ENCODE data around the gene LAG3.
"Not testable (repeated sequence)": the region's sequence is repeated elsewhere in the genome, so short reads cannot be mapped to it uniquely, and the experiment has no call there.

The LAG3 gene

DNA sequence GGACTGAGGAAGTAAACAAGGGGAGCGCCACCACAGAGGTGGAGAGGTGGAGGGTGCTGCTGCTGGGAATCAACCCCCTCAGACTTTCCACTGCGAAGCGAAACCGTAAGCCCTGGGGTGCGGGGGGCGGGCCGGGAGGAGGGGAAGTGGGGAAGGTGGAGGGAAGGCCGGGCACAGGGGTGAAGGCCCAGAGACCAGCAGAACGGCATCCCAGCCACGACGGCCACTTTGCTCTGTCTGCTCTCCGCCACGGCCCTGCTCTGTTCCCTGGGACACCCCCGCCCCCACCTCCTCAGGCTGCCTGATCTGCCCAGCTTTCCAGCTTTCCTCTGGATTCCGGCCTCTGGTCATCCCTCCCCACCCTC is at the start of gene LAG3:
Gene LAG3, plus strand, starts transcription at position 190 of the 365 bp plus-strand sequence. CDS start 333 bp downstream, outside the sequence.
- DNase-seq (ENCODE audit: low spot score), result no peak

GRCh38 chr12:6722863-6723262 is 49.5 kb upstream of the LAG3 start:
- DNase-seq (ENCODE audit: low spot score), result no peak

DNA sequence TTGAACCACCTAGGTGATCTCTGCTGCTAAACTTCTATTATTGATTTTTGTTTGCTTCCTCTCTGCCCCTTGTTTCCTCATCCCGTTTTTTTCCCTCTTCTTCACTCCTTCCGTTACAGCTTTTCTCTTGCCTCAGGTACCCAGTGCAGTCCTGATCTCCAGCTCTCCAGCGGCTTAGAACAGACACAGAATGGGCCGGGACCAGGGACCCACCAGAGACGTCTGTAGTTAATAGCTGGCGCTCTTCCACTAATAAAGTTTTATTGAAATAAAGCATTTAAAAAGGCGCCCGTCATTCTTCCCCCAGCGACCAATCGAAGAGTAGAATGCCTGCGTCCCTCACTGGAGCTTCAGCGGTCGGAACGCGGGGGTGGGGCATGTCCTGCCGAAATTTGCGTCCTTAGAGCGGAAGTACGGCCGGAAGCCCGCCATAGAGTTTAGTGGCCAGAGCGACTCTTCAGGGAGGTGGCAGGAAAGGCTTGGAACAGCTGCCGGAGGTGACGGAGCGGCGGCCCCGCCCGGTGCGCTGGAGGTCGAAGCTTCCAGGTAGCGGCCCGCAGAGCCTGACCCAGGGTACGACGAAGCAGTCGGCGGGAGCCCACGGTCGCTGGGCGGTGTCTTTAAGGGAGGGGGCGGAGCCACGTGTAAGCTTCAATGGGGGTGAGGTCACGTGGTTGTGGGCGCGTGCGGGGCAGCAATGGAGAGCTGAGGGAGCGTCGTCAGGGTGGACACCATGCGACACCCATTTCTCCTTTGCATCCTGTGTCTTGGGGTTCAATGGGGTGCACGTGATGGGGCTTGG is 48.5 kb upstream of the LAG3 start, which contains the start of gene COPS7A:
Gene COPS7A, plus strand, starts transcription at position 440 of the 802 bp plus-strand sequence. CDS start 611 bp downstream, outside the sequence.
- DNase-seq (ENCODE audit: low spot score), result peak; percentile 100

DNA sequence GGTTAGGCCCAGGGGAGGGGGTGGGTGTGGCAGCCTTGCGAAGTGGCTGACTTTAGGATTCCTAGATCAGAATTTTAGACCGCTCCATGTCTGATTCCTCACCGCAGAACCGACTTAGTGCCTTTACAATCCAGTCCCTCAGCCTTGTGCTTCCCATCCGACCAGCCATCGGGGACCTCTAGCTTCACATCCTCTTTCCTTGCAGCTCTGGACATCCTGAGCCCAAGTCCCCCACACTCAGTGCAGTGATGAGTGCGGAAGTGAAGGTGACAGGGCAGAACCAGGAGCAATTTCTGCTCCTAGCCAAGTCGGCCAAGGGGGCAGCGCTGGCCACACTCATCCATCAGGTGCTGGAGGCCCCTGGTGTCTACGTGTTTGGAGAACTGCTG is 47.9 kb upstream of the LAG3 start:
- DNase-seq (ENCODE audit: low spot score), result peak; percentile 61

- DNase-seq (ENCODE audit: low spot score), result no peak
These were observed 47.0 kb upstream of the LAG3 start for GRCh38 chr12:6725350-6725749.

DNA sequence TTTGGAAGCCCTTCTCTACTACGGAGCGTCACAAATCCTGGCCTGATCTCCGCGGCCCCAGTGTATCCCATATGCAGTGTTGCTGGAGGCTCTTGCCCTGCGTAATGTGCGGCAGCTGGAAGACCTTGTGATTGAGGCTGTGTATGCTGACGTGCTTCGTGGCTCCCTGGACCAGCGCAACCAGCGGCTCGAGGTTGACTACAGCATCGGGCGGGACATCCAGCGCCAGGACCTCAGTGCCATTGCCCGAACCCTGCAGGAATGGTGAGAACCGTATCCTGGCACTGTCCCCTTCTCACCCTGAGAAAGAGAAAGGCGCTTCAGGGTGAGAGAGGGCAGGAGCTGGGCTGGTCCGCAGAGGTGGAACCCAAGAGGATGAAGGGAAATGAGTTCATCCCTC is 43.1 kb upstream of the LAG3 start:
- no peak for DNase-seq (ENCODE audit: low spot score)

GRCh38 chr12:6730169-6730568 is 42.2 kb upstream of the LAG3 start:
- no peak for DNase-seq (ENCODE audit: low spot score)

DNA sequence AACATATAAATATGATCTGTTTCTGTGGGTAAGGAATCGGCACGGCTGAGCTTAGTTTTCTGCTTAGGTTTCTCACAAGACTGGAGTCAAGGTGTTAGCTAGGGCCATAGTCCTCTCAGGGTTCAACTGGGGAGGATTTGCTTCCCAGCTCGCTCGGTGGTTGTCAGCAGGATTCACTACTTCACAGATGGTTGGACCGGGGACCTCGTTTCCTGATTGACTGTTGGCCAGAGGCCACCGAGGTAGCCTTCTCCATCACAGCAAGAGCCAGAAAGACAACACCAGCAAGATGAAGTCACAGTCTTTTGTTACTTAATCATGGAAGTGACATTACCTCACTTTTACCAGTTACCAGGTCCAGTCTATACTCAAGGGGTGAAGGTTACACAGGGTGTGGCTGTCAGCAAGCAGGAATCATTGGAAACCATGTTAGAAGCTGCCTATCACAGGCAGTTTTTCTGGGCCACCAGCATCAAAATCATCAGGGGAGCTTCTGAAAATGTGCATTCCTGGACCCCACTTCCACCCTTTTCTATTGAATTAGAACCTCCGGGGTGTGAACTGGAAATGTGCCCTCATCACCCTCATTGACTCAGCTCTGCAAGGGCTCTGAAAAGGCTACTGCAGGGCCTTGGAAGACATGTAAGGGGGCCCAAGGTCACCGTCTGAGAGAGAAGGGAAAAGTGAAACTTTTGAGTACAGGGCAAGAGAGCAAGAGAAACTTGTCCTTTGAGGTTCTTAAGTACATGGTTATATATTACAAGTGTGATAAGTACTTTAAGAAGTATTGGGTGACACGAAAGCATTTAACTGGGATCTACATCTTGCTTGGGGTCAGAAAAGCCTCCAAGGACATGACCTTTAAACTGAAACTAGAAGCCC is 37.6 kb upstream of the LAG3 start:
- no peak for DNase-seq (ENCODE audit: low spot score)

- peak; percentile 80 for DNase-seq (ENCODE audit: low spot score)
These were observed 36.7 kb upstream of the LAG3 start for GRCh38 chr12:6735448-6736191.

DNA sequence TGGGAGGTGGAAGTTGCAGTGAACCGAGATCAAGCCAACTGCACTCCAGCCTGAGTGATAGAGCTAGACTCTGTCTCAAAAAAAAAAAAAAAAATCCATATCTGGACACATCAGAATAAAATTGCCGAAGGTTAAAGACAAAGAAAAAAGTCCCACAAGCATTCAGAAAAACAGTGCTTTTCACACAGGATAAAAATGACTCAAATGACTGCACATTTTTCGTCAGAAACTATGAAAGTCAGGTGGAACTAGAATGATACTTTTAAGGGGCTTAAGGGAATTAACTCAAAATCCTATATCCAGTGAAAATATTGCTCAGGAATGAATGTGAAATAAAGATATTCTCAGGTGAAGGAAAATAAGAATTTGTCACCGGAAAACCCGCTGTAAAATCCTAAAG is 35.6 kb upstream of the LAG3 start:
- no peak for DNase-seq (ENCODE audit: low spot score)

- DNase-seq (ENCODE audit: low spot score), result not testable (repeated sequence)
These were observed 30.2 kb upstream of the LAG3 start for GRCh38 chr12:6742080-6742479.

DNA sequence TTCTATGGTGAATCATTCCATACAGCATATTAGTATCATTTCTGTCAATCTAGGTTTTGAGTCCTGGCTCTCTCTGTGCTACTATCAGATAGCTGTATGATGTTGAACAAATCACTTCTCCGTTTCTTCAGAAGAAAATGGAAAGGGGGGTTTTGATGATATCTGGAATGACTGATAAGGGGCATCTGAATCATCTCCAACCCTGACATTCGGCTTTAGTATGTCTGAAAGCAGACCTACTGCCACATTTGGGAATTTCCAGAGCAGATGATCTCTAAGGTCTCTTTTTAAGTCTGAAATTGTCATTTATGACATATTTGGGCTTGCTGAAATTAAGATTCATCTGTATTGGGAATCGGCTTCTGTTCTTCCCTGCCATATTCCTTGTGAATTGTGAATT is 29.5 kb upstream of the LAG3 start:
- DNase-seq (ENCODE audit: low spot score), result no peak

GRCh38 chr12:6743300-6743699 is 29.0 kb upstream of the LAG3 start:
- DNase-seq (ENCODE audit: low spot score), result not testable (repeated sequence)

DNA sequence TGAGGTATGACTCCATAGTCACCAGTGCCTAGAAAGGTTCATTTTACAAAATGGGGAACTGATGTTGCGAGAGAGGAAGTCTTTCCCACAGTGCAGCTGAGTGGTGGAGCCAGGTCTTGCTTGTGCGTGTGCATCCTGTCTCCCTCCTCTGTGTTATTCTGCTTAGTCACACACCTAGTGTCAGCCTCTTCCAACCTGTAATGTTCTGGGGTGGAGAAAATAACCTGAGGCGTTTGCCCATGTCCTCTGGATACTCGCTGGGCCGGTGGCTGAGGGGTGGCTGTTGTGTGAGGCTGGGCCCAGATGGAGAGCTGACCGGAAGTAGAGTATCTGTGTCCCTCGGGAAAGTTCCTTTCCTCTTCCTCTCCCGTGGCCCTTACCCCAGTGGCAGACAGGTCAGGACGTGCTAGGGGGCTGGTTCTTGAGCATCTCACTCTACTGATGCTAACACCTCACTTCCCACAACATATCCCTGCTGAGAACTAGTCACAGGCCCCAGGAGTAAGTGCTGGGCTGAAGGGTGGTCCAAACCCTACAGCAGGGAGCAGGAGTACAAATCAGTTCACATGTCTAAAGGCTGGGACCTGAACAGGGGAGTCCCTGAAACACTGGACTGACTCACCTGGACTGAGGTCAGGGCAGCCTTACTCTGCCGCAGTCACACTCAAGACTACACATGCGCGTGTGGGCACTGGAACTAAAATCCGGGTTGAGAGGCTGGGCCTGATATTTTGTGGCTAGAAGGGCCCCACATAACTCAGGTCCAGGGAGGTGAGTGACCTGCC is 26.4 kb upstream of the LAG3 start:
- DNase-seq (ENCODE audit: low spot score), result no peak

DNA sequence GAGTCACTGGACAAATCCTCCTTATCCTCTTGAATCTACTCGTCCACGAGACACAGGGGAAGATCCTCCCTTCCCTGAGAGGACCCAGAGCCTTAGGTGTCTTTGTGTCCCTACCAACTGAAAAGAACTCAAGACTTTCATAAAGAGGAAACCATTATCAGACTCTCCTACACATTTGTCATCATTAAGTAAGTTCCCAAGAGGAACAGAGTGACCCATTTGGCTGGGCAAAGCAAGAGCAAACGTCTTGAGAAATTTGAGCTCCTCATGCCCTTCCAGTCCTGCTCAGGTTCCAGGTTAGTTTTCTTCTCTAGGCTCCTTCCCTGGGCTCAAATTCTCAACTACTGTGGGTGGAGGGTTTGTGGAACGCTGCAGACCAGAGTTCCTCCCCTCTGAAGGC is 25.1 kb upstream of the LAG3 start:
- DNase-seq (ENCODE audit: low spot score), result no peak

DNA sequence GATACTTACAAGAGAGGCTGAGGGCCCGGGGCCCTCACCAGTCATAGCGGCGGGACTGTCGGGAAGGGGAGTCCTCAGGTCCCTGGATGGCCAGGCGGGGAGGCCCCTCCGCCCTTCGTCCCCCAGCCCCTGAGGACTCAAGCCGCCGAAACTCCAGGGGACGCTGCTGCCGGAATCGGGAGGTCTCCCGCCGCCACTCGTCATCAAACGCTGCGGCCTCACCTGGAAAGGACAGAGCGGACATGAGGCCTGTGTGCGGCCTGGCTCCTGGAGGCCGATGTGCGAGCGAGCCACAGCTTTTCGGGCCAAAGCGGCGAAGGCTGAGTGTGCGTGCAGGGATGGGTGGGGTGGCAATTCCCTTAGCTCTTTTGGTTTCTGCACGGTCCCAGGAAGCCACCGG is 23.6 kb upstream of the LAG3 start:
- no peak for DNase-seq (ENCODE audit: low spot score)

DNA sequence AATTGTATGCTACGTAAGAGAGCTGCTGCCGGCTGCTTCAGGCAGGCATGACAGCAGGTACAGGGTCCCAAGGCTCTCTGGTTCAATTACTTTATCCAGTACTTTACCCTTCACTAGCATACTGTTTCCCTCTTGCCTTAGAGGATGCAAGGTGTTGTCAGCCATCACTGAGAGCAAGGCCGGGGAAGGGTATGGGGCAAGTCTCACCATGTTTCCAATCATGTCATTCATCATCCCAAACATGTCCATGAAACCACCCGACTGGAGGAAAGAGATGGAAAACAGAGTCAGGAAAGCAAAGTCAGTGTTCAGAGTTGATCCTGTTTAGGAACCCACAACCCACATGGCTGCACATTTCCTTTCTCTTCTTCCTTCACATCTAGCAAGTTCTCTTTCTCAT is 21.8 kb upstream of the LAG3 start:
- DNase-seq (ENCODE audit: low spot score), result no peak

GRCh38 chr12:6751767-6752166 is 20.6 kb upstream of the LAG3 start:
- no peak for DNase-seq (ENCODE audit: low spot score)

GRCh38 chr12:6752167-6752920 is 20.0 kb upstream of the LAG3 start:
- DNase-seq (ENCODE audit: low spot score), result no peak

DNA sequence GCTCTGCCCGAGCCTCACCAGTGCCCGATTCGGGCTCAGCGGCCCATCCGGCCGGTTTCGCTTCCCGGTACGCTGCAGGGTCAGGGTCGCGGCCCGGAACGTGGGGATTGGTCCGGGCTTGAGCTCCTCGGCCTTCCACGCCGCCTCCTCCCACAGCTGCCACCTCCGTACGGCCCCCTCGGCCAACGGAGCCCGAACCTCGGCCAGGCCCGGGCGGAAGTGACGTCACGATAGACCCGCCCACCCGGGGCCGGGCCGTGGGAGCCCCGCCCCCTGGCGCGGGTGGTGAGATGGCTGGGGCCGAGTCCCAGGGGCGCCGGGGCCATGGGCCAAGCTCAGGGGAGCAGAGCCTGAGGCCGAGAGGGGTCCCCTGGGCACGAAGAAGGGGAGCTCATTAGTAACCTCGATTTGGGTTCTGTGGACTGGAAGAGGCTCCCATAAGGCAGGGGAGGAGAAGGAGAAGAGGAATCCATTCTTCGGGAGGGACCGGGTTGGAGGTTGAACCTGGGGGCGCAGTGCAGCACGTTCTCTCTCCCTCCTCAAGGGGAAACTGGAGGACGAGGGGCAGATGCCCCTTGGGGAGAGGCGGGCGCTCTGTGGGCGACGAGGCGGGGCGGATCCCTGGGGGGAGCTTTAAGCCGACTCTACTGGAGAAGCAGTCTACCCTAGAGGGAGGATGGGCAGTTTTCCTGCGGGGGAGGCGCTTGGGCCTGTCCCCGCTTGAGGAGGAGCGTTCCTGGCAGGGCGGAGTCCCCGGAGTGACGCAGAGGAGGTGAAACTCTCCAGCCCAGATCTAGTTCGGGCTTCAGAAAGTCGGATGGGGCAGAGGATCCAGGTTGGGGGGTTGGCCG is 19.2 kb upstream of the LAG3 start, which contains the start of gene MLF2:
Gene MLF2, minus strand, starts transcription at position 221 of the 851 bp plus-strand sequence. CDS start 807 bp downstream, outside the sequence.
- peak; percentile 99 for DNase-seq (ENCODE audit: low spot score)

All from SW480 (cell line).